Measurements from ENCODE around the gene PCSK4.

GRCh38 chr19:1529430-1529816, 39.3 kb upstream of the PCSK4 start:
- TF ChIP-seq, protein P1, sequence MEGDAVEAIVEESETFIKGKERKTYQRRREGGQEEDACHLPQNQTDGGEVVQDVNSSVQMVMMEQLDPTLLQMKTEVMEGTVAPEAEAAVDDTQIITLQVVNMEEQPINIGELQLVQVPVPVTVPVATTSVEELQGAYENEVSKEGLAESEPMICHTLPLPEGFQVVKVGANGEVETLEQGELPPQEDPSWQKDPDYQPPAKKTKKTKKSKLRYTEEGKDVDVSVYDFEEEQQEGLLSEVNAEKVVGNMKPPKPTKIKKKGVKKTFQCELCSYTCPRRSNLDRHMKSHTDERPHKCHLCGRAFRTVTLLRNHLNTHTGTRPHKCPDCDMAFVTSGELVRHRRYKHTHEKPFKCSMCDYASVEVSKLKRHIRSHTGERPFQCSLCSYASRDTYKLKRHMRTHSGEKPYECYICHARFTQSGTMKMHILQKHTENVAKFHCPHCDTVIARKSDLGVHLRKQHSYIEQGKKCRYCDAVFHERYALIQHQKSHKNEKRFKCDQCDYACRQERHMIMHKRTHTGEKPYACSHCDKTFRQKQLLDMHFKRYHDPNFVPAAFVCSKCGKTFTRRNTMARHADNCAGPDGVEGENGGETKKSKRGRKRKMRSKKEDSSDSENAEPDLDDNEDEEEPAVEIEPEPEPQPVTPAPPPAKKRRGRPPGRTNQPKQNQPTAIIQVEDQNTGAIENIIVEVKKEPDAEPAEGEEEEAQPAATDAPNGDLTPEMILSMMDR (IDR thresholded peaks at IDR 0.05) = no peak
- no peak for TF ChIP-seq POLR2A (IDR thresholded peaks at IDR 0.05)
- no peak for TF ChIP-seq EP300 (IDR thresholded peaks at IDR 0.05)

Measured in tibial nerve (tissue), 4 donors.